22Rv1 (cell line): ENCODE data around the gene SLC35F3.

Experiments used
- H3K27ac ChIP-seq: fragments of 450-650 bp; 2 replicates; pipeline ENCODE4 v1.5.1; 2017
- ZFX ChIP-seq: fragments of 450-650 bp; IDR thresholded peaks from 2 replicates; pipeline ENCODE4 v1.6.1; 2017; ENCODE audit warnings: antibody characterized with exemption, borderline replicate concordance
- TF ChIP-seq, protein P1 (sequence below): fragments of 450-650 bp; IDR thresholded peaks from 2 replicates; pipeline ENCODE4 v1.5.1; 2017; ENCODE audit warnings: mild to moderate bottlenecking

SLC35F3 gene

DNA sequence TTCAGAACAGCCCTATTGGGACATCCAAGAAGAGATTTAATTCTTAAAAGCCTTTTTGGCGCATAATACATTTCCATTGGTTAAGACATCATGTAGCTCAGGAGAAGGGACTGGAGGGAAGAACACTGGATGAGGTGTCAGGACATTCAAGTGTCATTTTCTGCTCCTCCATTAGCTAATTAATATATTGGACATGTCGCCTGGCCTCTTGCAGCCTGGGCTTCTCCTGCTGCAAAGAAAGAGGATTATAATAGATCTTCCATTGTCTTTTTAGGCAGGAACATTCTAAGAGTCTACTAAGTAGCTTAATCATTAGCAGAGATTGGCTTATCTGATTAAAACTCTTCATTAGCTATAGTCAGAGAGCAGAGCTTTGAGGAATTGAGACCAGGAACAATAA lies 317.1 kb downstream of the SLC35F3 start:
- no peak for TF ChIP-seq ZFX
- TF ChIP-seq, protein P1, sequence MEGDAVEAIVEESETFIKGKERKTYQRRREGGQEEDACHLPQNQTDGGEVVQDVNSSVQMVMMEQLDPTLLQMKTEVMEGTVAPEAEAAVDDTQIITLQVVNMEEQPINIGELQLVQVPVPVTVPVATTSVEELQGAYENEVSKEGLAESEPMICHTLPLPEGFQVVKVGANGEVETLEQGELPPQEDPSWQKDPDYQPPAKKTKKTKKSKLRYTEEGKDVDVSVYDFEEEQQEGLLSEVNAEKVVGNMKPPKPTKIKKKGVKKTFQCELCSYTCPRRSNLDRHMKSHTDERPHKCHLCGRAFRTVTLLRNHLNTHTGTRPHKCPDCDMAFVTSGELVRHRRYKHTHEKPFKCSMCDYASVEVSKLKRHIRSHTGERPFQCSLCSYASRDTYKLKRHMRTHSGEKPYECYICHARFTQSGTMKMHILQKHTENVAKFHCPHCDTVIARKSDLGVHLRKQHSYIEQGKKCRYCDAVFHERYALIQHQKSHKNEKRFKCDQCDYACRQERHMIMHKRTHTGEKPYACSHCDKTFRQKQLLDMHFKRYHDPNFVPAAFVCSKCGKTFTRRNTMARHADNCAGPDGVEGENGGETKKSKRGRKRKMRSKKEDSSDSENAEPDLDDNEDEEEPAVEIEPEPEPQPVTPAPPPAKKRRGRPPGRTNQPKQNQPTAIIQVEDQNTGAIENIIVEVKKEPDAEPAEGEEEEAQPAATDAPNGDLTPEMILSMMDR: no peak
- no peak overlapping the region for H3K27ac ChIP-seq

DNA sequence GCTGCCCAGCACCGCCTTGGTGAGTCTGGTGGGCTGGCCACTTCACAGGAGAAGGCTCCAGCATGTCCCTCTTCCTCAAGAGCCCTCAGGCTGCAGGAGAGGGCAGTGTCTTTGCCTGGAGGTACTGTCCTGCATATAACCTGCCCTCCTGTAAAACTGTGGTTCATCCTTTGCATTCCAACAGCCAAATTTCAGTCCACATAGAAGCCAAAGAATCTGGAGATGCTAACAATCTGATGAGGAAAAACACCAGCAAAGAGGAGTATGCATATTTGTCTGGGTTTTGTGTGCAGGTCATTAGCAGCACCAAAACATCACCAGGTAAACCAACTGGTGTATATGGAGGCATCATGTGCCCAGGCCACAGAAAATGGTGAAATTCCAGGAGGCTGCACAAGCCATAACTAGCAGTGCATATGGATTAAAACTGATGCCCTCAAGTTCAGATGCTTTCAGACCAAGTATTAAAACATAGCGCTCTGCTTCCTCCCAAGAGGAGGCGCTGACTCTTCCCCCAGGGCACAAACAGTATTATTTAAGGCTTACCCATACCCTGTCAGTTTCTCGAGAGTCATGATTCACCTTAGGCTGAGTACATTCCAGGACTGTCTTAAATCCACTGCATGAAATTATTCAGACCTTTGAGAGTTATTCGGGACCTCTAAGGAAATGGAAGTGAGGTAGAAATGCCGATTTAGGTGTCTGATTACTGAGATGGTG lies 318.2 kb downstream of the SLC35F3 start:
- no peak overlapping the region for H3K27ac ChIP-seq
- no peak for TF ChIP-seq ZFX
- TF ChIP-seq, protein P1: no peak

DNA sequence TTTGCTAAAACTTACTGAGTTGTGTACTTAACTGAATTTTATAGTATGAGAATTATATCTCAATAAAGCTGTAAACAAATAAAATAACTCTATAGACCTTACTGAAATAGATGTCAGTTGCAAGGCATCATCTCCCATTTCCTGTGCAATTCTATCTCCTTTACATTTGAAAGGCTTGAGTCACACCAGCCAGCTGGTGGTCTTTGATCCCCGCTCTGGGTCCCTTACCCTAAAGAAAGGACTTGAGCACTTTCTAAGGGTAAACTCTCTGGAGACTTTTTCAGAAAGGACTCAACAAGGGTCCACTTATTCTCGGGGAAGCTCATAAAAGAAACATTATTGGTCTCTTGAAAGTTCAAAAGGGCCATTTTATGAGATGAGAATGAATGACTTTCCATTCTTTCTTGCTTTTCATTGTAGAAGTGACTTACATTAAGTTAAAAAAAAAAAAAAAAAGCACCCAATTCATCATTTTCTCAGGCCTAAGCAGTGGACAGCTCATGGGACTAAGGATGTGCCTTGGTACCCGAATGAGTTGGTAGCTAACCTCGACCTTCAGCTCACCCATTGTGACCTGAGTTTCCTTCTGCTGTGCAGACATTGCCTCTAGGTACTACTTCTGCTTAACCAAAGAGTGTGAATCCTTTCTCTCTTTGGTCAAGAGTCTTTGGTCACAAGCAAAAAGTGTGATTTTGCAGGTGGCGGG lies 321.8 kb downstream of the SLC35F3 start:
- no peak overlapping the region for H3K27ac ChIP-seq
- TF ChIP-seq, protein P1: no peak
- no peak for TF ChIP-seq ZFX

DNA sequence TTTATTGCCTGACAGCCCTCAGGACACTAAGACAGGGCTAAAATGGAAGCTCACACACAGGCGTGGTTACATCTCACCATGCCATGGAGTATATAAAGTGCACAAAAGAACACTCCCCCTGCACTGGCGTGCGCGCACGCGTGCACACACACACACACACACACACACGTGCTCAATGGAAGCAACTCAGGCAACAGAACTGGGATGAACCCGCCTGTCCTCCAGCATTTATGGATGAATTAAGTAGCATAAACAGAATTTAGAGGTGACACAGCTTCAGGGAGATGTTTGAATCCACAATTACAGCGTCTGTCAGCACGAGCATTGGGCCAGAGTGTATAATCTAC lies 322.3 kb downstream of the SLC35F3 start:
- TF ChIP-seq, protein P1: no peak
- TF ChIP-seq ZFX: no peak
- no peak overlapping the region for H3K27ac ChIP-seq

DNA sequence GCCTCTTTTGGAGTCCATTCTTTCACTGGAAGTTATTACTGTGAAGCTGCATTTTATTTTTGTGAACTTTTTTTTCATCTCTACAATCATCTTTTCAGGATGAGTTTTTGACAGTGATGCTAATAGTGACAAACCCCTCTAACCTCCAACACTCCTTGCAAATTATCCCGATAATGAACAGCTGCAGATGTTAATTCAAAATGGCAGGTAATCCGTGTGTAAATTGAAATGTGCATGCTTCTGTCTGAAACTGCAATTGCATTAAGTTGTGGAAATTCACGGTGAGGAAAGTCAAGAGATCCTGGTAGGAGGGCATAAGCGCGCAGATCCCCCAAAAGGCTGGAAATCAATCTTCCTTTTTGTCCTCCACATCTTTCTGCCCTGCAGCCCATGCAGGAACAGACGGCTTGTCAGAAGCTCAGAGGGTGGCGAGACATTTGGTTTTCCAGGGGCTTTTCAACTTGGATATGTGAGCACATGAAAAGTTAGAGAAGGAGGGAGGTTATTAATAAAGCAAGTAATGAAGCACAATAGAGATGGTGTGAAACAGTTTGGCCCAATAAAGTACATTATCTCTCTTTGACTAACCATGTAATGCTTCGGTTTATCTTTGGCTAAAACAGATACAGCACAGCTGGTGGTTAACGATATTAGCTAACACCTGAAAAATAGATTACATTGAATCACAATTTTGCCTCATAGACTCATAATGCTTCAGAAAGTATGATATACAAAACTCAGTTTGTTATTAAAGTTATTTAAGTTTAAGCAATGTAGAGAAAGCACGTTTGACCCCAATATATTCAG lies 325.3 kb downstream of the SLC35F3 start:
- H3K27ac ChIP-seq: no peak overlapping the region
- no peak for TF ChIP-seq ZFX
- TF ChIP-seq, protein P1: no peak

DNA sequence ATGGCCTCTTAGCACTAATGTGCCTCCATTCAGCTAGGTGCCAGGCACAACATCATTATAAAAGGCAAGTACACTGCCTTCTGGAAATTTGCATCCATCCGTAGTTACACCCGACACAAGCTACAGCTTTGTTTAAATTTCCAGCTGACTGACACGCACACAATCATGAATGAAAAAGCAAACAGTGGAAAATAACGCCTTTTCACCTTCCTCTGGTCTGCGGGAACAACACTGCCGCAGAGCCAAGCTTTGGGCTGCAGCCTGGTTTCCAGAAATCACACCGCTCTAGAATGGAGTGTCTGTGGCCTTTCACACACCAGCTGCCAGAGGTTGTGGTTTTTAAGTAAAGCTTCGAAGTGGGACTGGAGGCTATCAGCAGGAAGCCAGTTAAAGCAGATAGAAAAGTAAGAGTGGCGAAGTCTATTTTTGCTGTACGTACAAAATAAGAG lies 326.0 kb downstream of the SLC35F3 start:
- H3K27ac ChIP-seq: no peak overlapping the region
- TF ChIP-seq, protein P1: no peak
- no peak for TF ChIP-seq ZFX
